Retinal pigment epithelial cell (primary cell): ENCODE data around the gene GRB10.
"Not testable (repeated sequence)": the region's sequence is repeated elsewhere in the genome, so short reads cannot be mapped to it uniquely, and the experiment has no call there.

ENCODE experiments used
- DNase-seq: peaks from one replicate; pipeline ENCODE4 v3.0.0-alpha.2; 2010; ENCODE audit warnings: low read depth
- H3K4me3 ChIP-seq: 2 replicates; pipeline ENCODE4 v1.5.1; 2011; ENCODE audit warnings: mild to moderate bottlenecking, low read length, control low read depth, moderate library complexity
- CTCF ChIP-seq: conservative IDR thresholded peaks from 2 replicates; pipeline ENCODE4 v1.5.1; 2011; ENCODE audit warnings: low read depth, low read length, control low read depth, inconsistent platforms

GRB10 gene

GRCh38 chr7:50591098-50591479, 191.6 kb downstream of the GRB10 start:
- DNase-seq: no peak
- H3K4me3 ChIP-seq: no peak overlapping the region
- no peak for TF ChIP-seq CTCF

- no peak for DNase-seq
- TF ChIP-seq CTCF: no peak
- no peak overlapping the region for H3K4me3 ChIP-seq
These were observed 192.2 kb downstream of the GRB10 start for GRCh38 chr7:50590535-50590934.

- no peak for TF ChIP-seq CTCF
- DNase-seq: no peak
- no peak overlapping the region for H3K4me3 ChIP-seq
These were observed 193.3 kb downstream of the GRB10 start for GRCh38 chr7:50589364-50589763.

- H3K4me3 ChIP-seq: no peak overlapping the region
- TF ChIP-seq CTCF: peak; percentile 27
- DNase-seq: no peak
These were observed 193.8 kb downstream of the GRB10 start for GRCh38 chr7:50588937-50589336.

- DNase-seq: no peak
- no peak for TF ChIP-seq CTCF
- H3K4me3 ChIP-seq: no peak overlapping the region
These were observed 195.0 kb downstream of the GRB10 start for GRCh38 chr7:50587737-50588136.

GRCh38 chr7:50584793-50585408, 197.8 kb downstream of the GRB10 start:
- H3K4me3 ChIP-seq: no peak overlapping the region
- TF ChIP-seq CTCF: no peak
- DNase-seq: peak; percentile 8

- DNase-seq: no peak
- TF ChIP-seq CTCF: no peak
- H3K4me3 ChIP-seq: no peak overlapping the region
These were observed 198.3 kb downstream of the GRB10 start for GRCh38 chr7:50584386-50584785.

GRCh38 chr7:50583295-50583694, 199.4 kb downstream of the GRB10 start:
- DNase-seq, H3K4me3 ChIP-seq: not testable (repeated sequence)

GRCh38 chr7:50582271-50582670, 200.4 kb downstream of the GRB10 start:
- not testable (repeated sequence) for H3K4me3 ChIP-seq

GRCh38 chr7:50580666-50581065, 202.0 kb downstream of the GRB10 start:
- DNase-seq: not testable (repeated sequence)

More at GRCh38 chr7:50582271-50582670, 200.4 kb downstream of the GRB10 start:
- DNase-seq: not testable (repeated sequence)

More at GRCh38 chr7:50580666-50581065, 202.0 kb downstream of the GRB10 start:
- H3K4me3 ChIP-seq: not testable (repeated sequence)
